Panc1 (cell line): ENCODE results near the gene GPR152. TPM values are rescaled to one million over a fixed set of nuclear protein-coding genes. Genes with fewer than 3 reads are reported as not detected.
"Not testable (repeated sequence)": the region's sequence is repeated elsewhere in the genome, so short reads cannot be mapped to it uniquely, and the experiment has no call there.

ENCODE experiments used
- ATAC-seq: fragments of 200-7000 bp; cut with Tn5 transposase; 2 replicates; pipeline ENCODE4 v1.9.1; 2020; ENCODE audit warnings: mild to moderate bottlenecking, moderate library complexity
- BruUV-seq: library from RNA; stranded (reverse); fragments of 400-500 nt; replicated peaks from 2 replicates; lab custom pipeline; 2021; lab: Mats Ljungman, UMichigan
- CTCF ChIA-PET: fragments of 300-600 bp; sonication (Branson Sonifier 250); formaldehyde crosslinking; loops from one replicate; lab custom pipeline; 2022; ENCODE audit warnings: antibody characterized with exemption; lab: Charles Lee
- POLR2A ChIA-PET: fragments of 300-600 bp; sonication (Branson Sonifier 250); formaldehyde crosslinking; loops from one replicate; lab custom pipeline; 2022; ENCODE audit warnings: antibody characterized with exemption; lab: Charles Lee
- DNase-seq: peaks from one replicate; pipeline ENCODE4 v3.0.0-alpha.2; 2010; ENCODE audit warnings: low read depth, low spot score
- H3K27ac ChIP-seq: 2 replicates; pipeline ENCODE4 v1.5.1; 2011; ENCODE audit warnings: mild to moderate bottlenecking, low read length, inconsistent platforms
- H3K27me3 ChIP-seq: fragments of 200-500 bp; sonication (Bioruptor generic); 2 replicates; pipeline ENCODE4 v1.6.0; 2014; ENCODE audit warnings: low read length, inconsistent platforms; ENCODE audit not compliant: control insufficient read depth, insufficient read depth
- H3K36me3 ChIP-seq: fragments of 200-500 bp; sonication (Bioruptor generic); 2 replicates; pipeline ENCODE4 v1.5.1; 2014; ENCODE audit warnings: inconsistent platforms, mild to moderate bottlenecking, low read length, moderate library complexity; ENCODE audit not compliant: control insufficient read depth, insufficient read depth
- H3K4me1 ChIP-seq: 2 replicates; pipeline ENCODE4 v1.5.1; 2011; ENCODE audit warnings: inconsistent platforms, mild to moderate bottlenecking, low read length, moderate library complexity; ENCODE audit not compliant: control insufficient read depth, insufficient read depth
- H3K4me3 ChIP-seq, 2 experiments: 2 replicates each; pipeline ENCODE4 v1.5.1; 2011 to 2012; ENCODE audit warnings: low read depth in 2 of 2, low read length in 2 of 2, mild to moderate bottlenecking in 2 of 2, inconsistent platforms in 1 of 2, moderate library complexity in 1 of 2
- H3K9me3 ChIP-seq: fragments of 200-500 bp; sonication (Bioruptor generic); 2 replicates; pipeline ENCODE4 v1.5.1; 2014; ENCODE audit warnings: low read depth, mild to moderate bottlenecking, inconsistent platforms, low read length, moderate library complexity; ENCODE audit not compliant: control insufficient read depth, insufficient read depth
- CTCF ChIP-seq: fragments of 450-650 bp; IDR thresholded peaks from 2 replicates; pipeline ENCODE4 v1.5.1; 2017; ENCODE audit warnings: mild to moderate bottlenecking
- POLR2AphosphoS5 ChIP-seq: IDR thresholded peaks from 2 replicates; pipeline ENCODE4 v1.6.1; 2012; ENCODE audit warnings: mild to moderate bottlenecking, low read depth, low read length, moderate library complexity
- SIN3A ChIP-seq: IDR thresholded peaks from 2 replicates; pipeline ENCODE4 v1.6.1; 2012; ENCODE audit warnings: low read depth, mild to moderate bottlenecking, low read length, moderate library complexity, borderline replicate concordance; ENCODE audit not compliant: insufficient read depth
- TCF7L2 ChIP-seq: IDR thresholded peaks from 2 replicates; pipeline ENCODE4 v1.6.1; 2011; ENCODE audit warnings: mild to moderate bottlenecking, low read depth, low read length, inconsistent platforms
- in situ Hi-C: cut with HindIII; loops from 2 replicates; pipeline ENCODE4 v1.10.0; 2016; ENCODE audit warnings: low sequenced_read_pairs, low pct_unique_long_range_greater_than_20kb
- intact Hi-C: fragments of 100-400 bp; cut with micrococcal nuclease; formaldehyde crosslinking; loops from one replicate; pipeline ENCODE4 v1.10.0; 2022; ENCODE audit not compliant: unreplicated experiment
- total RNA-seq: library from RNA; stranded (reverse); gene quantifications from one replicate; pipeline ENCODE4 v1.2.1, GENCODE V29; 2021; ENCODE audit not compliant: unreplicated experiment
- TF ChIP-seq, protein P1 (sequence below), 2 experiments: IDR thresholded peaks; 2 replicates each; pipeline ENCODE4 v1.6.1; 2011 to 2012; ENCODE audit warnings: low read depth in 2 of 2, control low read depth in 1 of 2, low read length in 1 of 2, mild to moderate bottlenecking in 1 of 2, moderate library complexity in 1 of 2; ENCODE audit not compliant: insufficient read depth in 1 of 2

Gene GPR152
- total RNA-seq, 1 experiment from 2014 or later: not detected

DNA sequence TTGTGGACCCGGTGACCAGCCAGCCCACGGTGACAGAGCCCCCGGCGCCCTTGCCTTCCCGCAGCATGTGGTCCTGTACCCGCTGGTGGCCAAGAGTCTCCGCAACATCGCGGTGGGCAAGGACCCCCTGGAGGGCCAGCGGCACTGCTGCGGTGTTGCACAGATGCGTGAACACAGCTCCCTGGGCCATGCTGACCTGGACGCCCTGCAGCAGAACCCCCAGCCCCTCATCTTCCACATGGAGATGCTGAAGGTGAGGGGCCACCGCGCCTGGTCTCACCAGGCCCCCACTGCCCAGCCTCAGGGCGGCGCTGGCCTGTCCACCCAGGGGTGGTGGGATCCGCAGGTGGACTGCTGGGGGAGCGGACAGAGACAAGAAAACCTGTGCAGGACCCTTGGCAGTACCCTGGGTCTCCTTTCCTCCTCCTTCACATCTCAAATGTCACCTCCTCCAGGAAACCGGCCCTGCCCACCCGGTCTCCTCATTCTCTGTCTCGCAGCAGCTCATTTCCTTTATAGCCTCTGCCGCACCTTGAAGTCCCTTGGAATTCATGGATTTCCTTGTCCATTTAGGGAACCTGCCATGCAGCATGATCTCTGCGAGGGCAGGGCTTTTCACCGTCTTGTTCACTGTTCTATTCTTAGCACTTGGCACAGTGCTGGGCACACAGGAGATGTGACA lies 36.8 kb upstream of the GPR152 start:
- no peak overlapping the region for H3K4me3 ChIP-seq
- BruUV-seq: no TSS peak
- peaks cover 3% of the 10 kb centered on the region; the same call in 1 of the 2 replicates for H3K4me1 ChIP-seq
- H3K36me3 ChIP-seq: no peaks in the 10 kb centered on the region
- ChIA-PET POLR2A (no interaction called here), CTCF (interaction anchor here (0.6 to 0.9 kb wide), 2 partner anchors 19 to 138 kb away, joined by 3 read pairs; no protein-coding TSS in a partner anchor)
- no peaks in the 10 kb centered on the region for H3K27me3 ChIP-seq
- ATAC-seq: no peak
- DNase-seq: no peak
- TF ChIP-seq CTCF: no peak
- no peak for TF ChIP-seq TCF7L2
- no peak for TF ChIP-seq POLR2AphosphoS5
- H3K27ac ChIP-seq: no peak overlapping the region
- intact Hi-C loops: no loop called here
- in situ Hi-C loops: no loop called here
- H3K9me3 ChIP-seq: no peaks in the 10 kb centered on the region

DNA sequence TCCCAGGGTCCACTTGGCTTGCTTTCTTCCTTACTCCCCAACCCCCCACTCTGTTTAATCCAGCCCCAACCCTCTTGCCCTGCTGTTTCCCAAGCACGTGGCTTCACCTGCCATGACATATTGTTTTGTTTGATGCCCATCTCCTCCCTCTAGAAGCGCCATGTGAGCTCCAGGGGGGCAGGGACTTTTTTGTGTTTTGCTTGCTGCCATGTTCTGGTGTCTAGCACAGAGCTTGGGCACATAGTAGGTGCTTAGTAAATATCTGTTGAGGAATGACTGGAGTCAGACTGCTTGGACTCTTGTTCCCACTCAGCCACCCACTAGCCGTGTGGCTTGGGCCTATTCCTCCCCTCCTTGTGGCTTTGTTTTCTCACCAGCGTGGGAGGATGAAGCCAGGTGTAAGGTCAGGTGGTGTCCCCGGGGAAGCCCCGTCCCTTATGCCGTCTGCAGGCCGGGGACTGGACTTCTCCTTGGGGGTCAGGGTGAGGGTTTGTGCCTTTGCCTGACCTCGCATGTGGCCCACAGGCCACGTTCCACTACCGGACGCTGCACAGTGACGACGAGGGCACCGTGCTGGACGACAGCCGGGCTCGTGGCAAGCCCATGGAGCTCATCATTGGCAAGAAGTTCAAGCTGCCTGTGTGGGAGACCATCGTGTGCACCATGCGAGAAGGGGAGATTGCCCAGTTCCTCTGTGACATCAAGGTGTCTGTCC lies 34.1 kb upstream of the GPR152 start:
- intact Hi-C loops: no loop called here
- no TSS peak for BruUV-seq
- in situ Hi-C loops: no loop called here
- ATAC-seq (no peak), DNase-seq (no peak)
- CTCF ChIA-PET: no interaction called here
- Histone ChIP-seq H3K4me3 (no peak overlapping the region), H3K27me3 (no peaks in the 10 kb centered on the region), H3K27ac (no peak overlapping the region), H3K4me1 (peaks cover 15% of the 10 kb centered on the region; the same call in 1 of the 2 replicates), H3K9me3 (no peaks in the 10 kb centered on the region), H3K36me3 (no peaks in the 10 kb centered on the region)
- no peak for TF ChIP-seq POLR2AphosphoS5
- TF ChIP-seq CTCF: no peak
- TF ChIP-seq, protein P1, sequence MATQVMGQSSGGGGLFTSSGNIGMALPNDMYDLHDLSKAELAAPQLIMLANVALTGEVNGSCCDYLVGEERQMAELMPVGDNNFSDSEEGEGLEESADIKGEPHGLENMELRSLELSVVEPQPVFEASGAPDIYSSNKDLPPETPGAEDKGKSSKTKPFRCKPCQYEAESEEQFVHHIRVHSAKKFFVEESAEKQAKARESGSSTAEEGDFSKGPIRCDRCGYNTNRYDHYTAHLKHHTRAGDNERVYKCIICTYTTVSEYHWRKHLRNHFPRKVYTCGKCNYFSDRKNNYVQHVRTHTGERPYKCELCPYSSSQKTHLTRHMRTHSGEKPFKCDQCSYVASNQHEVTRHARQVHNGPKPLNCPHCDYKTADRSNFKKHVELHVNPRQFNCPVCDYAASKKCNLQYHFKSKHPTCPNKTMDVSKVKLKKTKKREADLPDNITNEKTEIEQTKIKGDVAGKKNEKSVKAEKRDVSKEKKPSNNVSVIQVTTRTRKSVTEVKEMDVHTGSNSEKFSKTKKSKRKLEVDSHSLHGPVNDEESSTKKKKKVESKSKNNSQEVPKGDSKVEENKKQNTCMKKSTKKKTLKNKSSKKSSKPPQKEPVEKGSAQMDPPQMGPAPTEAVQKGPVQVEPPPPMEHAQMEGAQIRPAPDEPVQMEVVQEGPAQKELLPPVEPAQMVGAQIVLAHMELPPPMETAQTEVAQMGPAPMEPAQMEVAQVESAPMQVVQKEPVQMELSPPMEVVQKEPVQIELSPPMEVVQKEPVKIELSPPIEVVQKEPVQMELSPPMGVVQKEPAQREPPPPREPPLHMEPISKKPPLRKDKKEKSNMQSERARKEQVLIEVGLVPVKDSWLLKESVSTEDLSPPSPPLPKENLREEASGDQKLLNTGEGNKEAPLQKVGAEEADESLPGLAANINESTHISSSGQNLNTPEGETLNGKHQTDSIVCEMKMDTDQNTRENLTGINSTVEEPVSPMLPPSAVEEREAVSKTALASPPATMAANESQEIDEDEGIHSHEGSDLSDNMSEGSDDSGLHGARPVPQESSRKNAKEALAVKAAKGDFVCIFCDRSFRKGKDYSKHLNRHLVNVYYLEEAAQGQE (IDR thresholded peaks at IDR 0.05; ENCODE audit: insufficient read depth in 1 of 2, low read depth in 2 of 2, low read length in 1 of 2): no peak
- TF ChIP-seq TCF7L2: no peak
- no peak for TF ChIP-seq SIN3A
- POLR2A ChIA-PET: interaction anchor here (0.6 kb wide), 1 partner anchor 186 kb away, joined by 7 read pairs; no protein-coding TSS in a partner anchor

GRCh38 chr11:67485873-67486361 lies 33.4 kb upstream of the GPR152 start:
- in situ Hi-C loops, BruUV-seq, CTCF ChIA-PET, H3K9me3 ChIP-seq, H3K4me3 ChIP-seq, H3K36me3 ChIP-seq, DNase-seq, H3K27me3 ChIP-seq, ATAC-seq, intact Hi-C loops, POLR2A ChIA-PET, H3K27ac ChIP-seq: not testable (repeated sequence)
- peaks cover 15% of the 10 kb centered on the region; the same call in 1 of the 2 replicates for H3K4me1 ChIP-seq
